Ecto neural progenitor cell (in vitro differentiated cells): Measurements from ENCODE around the gene PLD4.
"Not testable (repeated sequence)": the region's sequence is repeated elsewhere in the genome, so short reads cannot be mapped to it uniquely, and the experiment has no call there.

Experiments
- DNase-seq: peaks from one replicate; pipeline ENCODE4 v3.0.0-alpha.2; 2018; ENCODE audit warnings: low spot score

The PLD4 gene

GRCh38 chr14:104886690-104887622 lies 37.7 kb upstream of the PLD4 start:
- no peak for DNase-seq

- DNase-seq = no peak
These were observed 36.8 kb upstream of the PLD4 start for GRCh38 chr14:104887623-104888488.

- DNase-seq = no peak
These were observed 35.9 kb upstream of the PLD4 start for GRCh38 chr14:104888489-104889374.

GRCh38 chr14:104889375-104889757 lies 35.3 kb upstream of the PLD4 start:
- peak; percentile 46 for DNase-seq

GRCh38 chr14:104890292-104890691 lies 34.4 kb upstream of the PLD4 start:
- DNase-seq = not testable (repeated sequence)

GRCh38 chr14:104891121-104891551 lies 33.5 kb upstream of the PLD4 start:
- no peak for DNase-seq

GRCh38 chr14:104891664-104892530 lies 32.8 kb upstream of the PLD4 start:
- peak; percentile 44 for DNase-seq

GRCh38 chr14:104892531-104893434 lies 31.9 kb upstream of the PLD4 start:
- peak; percentile 43 for DNase-seq

GRCh38 chr14:104893435-104894207 lies 31.1 kb upstream of the PLD4 start:
- no peak for DNase-seq

GRCh38 chr14:104894331-104895206 lies 30.1 kb upstream of the PLD4 start:
- peak; percentile 35 for DNase-seq

GRCh38 chr14:104895207-104895785 lies 29.4 kb upstream of the PLD4 start:
- peak; percentile 45 for DNase-seq

GRCh38 chr14:104895786-104896661 lies 28.7 kb upstream of the PLD4 start:
- peak; percentile 46 for DNase-seq

- DNase-seq = peak; percentile 42
These were observed 27.1 kb upstream of the PLD4 start for GRCh38 chr14:104897330-104898194.

- no peak for DNase-seq
These were observed 26.5 kb upstream of the PLD4 start for GRCh38 chr14:104898195-104898558.

GRCh38 chr14:104898870-104899510 lies 25.7 kb upstream of the PLD4 start:
- DNase-seq = peak; percentile 46
